Endothelial cell of umbilical vein (primary cell): ENCODE data around the gene RAC3. TPM values are rescaled to one million over a fixed set of nuclear protein-coding genes. Genes with fewer than 3 reads are reported as not detected.

Experiments used
- BruUV-seq: library from RNA; stranded (reverse); fragments of 400-500 nt; replicated peaks from 2 replicates; lab custom pipeline; 2021; lab: Mats Ljungman, UMichigan
- CTCF ChIA-PET: fragments of 300-600, 350-600 bp; sonication (Branson Sonifier 250); formaldehyde crosslinking; loops from one replicate; lab custom pipeline; 2021; ENCODE audit warnings: antibody characterized with exemption, inconsistent platforms; lab: Charles Lee
- POLR2A ChIA-PET: fragments of 300-600, 350-600 bp; sonication (Branson Sonifier 250); formaldehyde crosslinking; loops from one replicate; lab custom pipeline; 2021; ENCODE audit warnings: antibody characterized with exemption, inconsistent platforms; lab: Charles Lee
- DNase-seq: peaks from one replicate; pipeline ENCODE4 v3.0.0-alpha.2; 2011; ENCODE audit warnings: low read depth, low spot score
- FAIRE-seq: peaks from 2 replicates; lab custom pipeline; 2011; peaks lifted over from hg19 to GRCh38; lab: Jason Lieb, UNC
- H2AFZ ChIP-seq: 2 replicates; pipeline ENCODE4 v1.6.0; 2012; ENCODE audit warnings: low read depth, low read length, control low read depth, inconsistent platforms
- H3K27ac ChIP-seq: 2 replicates; pipeline ENCODE4 v1.5.1; 2011; ENCODE audit warnings: low read depth, mild to moderate bottlenecking, control low read depth, low read length, moderate library complexity; ENCODE audit not compliant: insufficient read depth
- H3K27me3 ChIP-seq, 2 experiments: 2 replicates each; pipeline versions ENCODE4 v1.6.0 to v1.6.1; 2011; ENCODE audit warnings: low read length in 2 of 2, mixed read lengths in 1 of 2; ENCODE audit not compliant: control insufficient read depth in 2 of 2, insufficient read depth in 2 of 2
- H3K36me3 ChIP-seq, 2 experiments: 2 replicates in 1 of 2; 3 replicates in 1 of 2; pipeline ENCODE4 v1.5.1; 2011; ENCODE audit warnings: low read length in 2 of 2, mild to moderate bottlenecking in 1 of 2, moderate library complexity in 1 of 2; ENCODE audit not compliant: control insufficient read depth in 2 of 2, insufficient read depth in 2 of 2; ENCODE audit errors: extremely low read depth in 1 of 2
- H3K4me1 ChIP-seq: 3 replicates; pipeline ENCODE4 v1.5.1; 2011; ENCODE audit warnings: mild to moderate bottlenecking, low read length; ENCODE audit not compliant: control insufficient read depth, insufficient read depth; ENCODE audit errors: extremely low read depth
- H3K4me2 ChIP-seq: 2 replicates; pipeline ENCODE4 v1.6.1; 2011; ENCODE audit warnings: low read length, control low read depth, mixed read lengths; ENCODE audit not compliant: insufficient read depth
- H3K4me3 ChIP-seq, 3 experiments: fragments of 200-600 bp in 1 of 3; sonication (generic), shearing (Covaris generic) in 1 of 3; replicated peaks in 1 of 3; 2 replicates each; pipeline ENCODE4 v1.5.1; 2011 to 2016; ENCODE audit warnings: control low read depth in 3 of 3, low read length in 3 of 3, mild to moderate bottlenecking in 2 of 3, inconsistent platforms in 1 of 3, low read depth in 1 of 3, moderate library complexity in 1 of 3; ENCODE audit not compliant: insufficient read depth in 1 of 3
- H3K79me2 ChIP-seq: 2 replicates; pipeline ENCODE4 v1.6.0; 2012; ENCODE audit warnings: low read length, inconsistent platforms; ENCODE audit not compliant: control insufficient read depth, insufficient read depth
- H3K9ac ChIP-seq: replicated peaks from 2 replicates; pipeline ENCODE3; 2011; ENCODE audit warnings: low read length, control low read depth; ENCODE audit not compliant: insufficient read depth; ENCODE audit errors: extremely low read depth
- H3K9me1 ChIP-seq: replicated peaks from 3 replicates; pipeline ENCODE4 v1.6.0; 2011; ENCODE audit warnings: mild to moderate bottlenecking, low read length; ENCODE audit not compliant: control insufficient read depth, insufficient read depth; ENCODE audit errors: extremely low read depth
- H3K9me3 ChIP-seq: replicated peaks from 2 replicates; pipeline ENCODE4 v1.5.1; 2012; ENCODE audit warnings: low read length, inconsistent platforms; ENCODE audit not compliant: control insufficient read depth, insufficient read depth
- H4K20me1 ChIP-seq: replicated peaks from 2 replicates; pipeline ENCODE3; 2011; ENCODE audit warnings: mild to moderate bottlenecking, low read length; ENCODE audit not compliant: control insufficient read depth, insufficient read depth; ENCODE audit errors: extremely low read depth
- CTCF ChIP-seq, 2 donors: IDR thresholded peaks; 1 replicate in 1 of 2; 2 replicates in 1 of 2; pipeline ENCODE4 v1.5.1; 2011; ENCODE audit warnings: low read length in 2 of 2, mild to moderate bottlenecking in 2 of 2, moderate library complexity in 2 of 2, control low read depth in 1 of 2, inconsistent platforms in 1 of 2, low read depth in 1 of 2; ENCODE audit not compliant: insufficient read depth in 1 of 2; ENCODE audit errors: extremely low read depth in 1 of 2
- EZH2 ChIP-seq: IDR thresholded peaks from 2 replicates; pipeline ENCODE4 v1.6.1; 2012; ENCODE audit warnings: borderline replicate concordance, low read depth, mild to moderate bottlenecking, moderate library complexity, low read length, inconsistent platforms; ENCODE audit not compliant: severe bottlenecking
- FOS ChIP-seq: IDR thresholded peaks from 2 replicates; pipeline ENCODE4 v1.6.1; 2011; ENCODE audit warnings: mild to moderate bottlenecking, low read length, moderate library complexity, borderline replicate concordance; ENCODE audit not compliant: insufficient read depth
- GATA2 ChIP-seq: IDR thresholded peaks from 2 replicates; pipeline ENCODE4 v1.7.0; 2011; ENCODE audit warnings: low read depth, mild to moderate bottlenecking, moderate library complexity, mixed read lengths, low read length; ENCODE audit not compliant: insufficient read length, insufficient read depth
- JUN ChIP-seq: IDR thresholded peaks from 2 replicates; pipeline ENCODE4 v1.6.1; 2011; ENCODE audit warnings: borderline replicate concordance, low read depth; ENCODE audit not compliant: insufficient read length, insufficient read depth
- MAX ChIP-seq: IDR thresholded peaks from 2 replicates; pipeline ENCODE4 v1.6.1; 2011; ENCODE audit not compliant: insufficient read depth, insufficient read length
- MYC ChIP-seq: IDR thresholded peaks from one replicate; pipeline ENCODE4 v1.6.1; 2011; ENCODE audit warnings: mild to moderate bottlenecking, low read depth, low read length
- POLR2A ChIP-seq: IDR thresholded peaks from 2 replicates; pipeline ENCODE4 v1.6.1; 2012; ENCODE audit warnings: low read depth, mild to moderate bottlenecking, control low read depth, low read length
- POLR2AphosphoS5 ChIP-seq: IDR thresholded peaks from 2 replicates; pipeline ENCODE4 v1.6.1; 2012; ENCODE audit warnings: low read depth, mild to moderate bottlenecking, control low read depth, low read length, moderate library complexity; ENCODE audit not compliant: insufficient read depth
- dilution Hi-C: fragments of 300-500 bp; cut with MboI; formaldehyde crosslinking; loops from one replicate; pipeline ENCODE4 v1.15.0; 2019; ENCODE audit warnings: low sequenced_read_pairs; ENCODE audit not compliant: extremely low pct_ligation_motif_present
- intact Hi-C: fragments of 100-400 bp; cut with micrococcal nuclease; formaldehyde crosslinking; loops from one replicate; pipeline ENCODE4 v1.10.0; 2022
- polyA plus RNA-seq, 4 experiments: library from polyadenylated mRNA; depleted of rRNA in 3 of 4; stranded (reverse) in 3 of 4; unstranded in 1 of 4; fragments of >200 nt; gene quantifications; 2 replicates each; pipeline versions ENCODE4 v1.2.1 to v1.2.3, GENCODE V29; 2011 to 2012; ENCODE audit warnings: missing spikeins in 1 of 4
- total RNA-seq: library from RNA; stranded (reverse); gene quantifications from 2 replicates; pipeline ENCODE4 v1.2.3, GENCODE V29; 2021

Gene RAC3
- total and polyA plus RNA-seq, 2 donors (not counting 3 experiments of a cell fraction or from before 2014, with no cell fraction given) = 34.1 to 56.0 TPM

DNA sequence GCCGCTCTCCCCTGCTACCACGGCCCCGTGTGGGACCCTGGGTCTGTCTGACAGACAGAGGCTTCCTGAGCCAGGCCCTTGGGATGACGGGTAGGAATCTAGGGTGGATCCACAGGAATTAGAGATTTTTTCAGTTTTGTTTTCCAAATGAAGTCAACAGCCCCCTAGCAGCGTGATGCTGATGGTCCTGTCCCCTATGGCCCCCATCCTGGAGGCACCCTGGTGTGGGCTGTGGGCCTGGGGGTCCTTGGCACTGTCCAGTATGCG, 24.3 kb upstream of the RAC3 start:
- no peak for FAIRE-seq
- dilution Hi-C loops = no loop called here

More for the DNA sequence above, 24.3 kb upstream of the RAC3 start:
- no peak overlapping the region for H3K4me2 ChIP-seq
- H3K9me3 ChIP-seq = no peaks in the 10 kb centered on the region
- H3K79me2 ChIP-seq = no peaks in the 10 kb centered on the region
- ChIA-PET POLR2A (no interaction called here), CTCF (no interaction called here)
- TF ChIP-seq MAX (no peak), MYC (no peak), EZH2 (no peak), POLR2AphosphoS5 (no peak), GATA2 (no peak), FOS (no peak), CTCF (IDR thresholded peaks at IDR 0.05; ENCODE audit: extremely low read depth in 1 of 2, insufficient read depth in 1 of 2, low read depth in 1 of 2, low read length in 2 of 2) (no peak), JUN (no peak), POLR2A (no peak)
- no peak overlapping the region for H3K9ac ChIP-seq
- H3K27me3 ChIP-seq = no peaks in the 10 kb centered on the region
- H3K4me1 ChIP-seq = peaks cover 13% of the 10 kb centered on the region
- H3K27ac ChIP-seq = no peak overlapping the region
- H3K4me3 ChIP-seq = no peak overlapping the region
- no peak for DNase-seq
- H3K36me3 ChIP-seq = no peaks in the 10 kb centered on the region
- no peaks in the 10 kb centered on the region for H4K20me1 ChIP-seq
- H2AFZ ChIP-seq = no peak overlapping the region
- intact Hi-C loops = no loop called here
- BruUV-seq = no TSS peak
- H3K9me1 ChIP-seq = no peaks in the 10 kb centered on the region
